HEK293 (cell line): Measurements from ENCODE around the gene RPS18.

Experiments
- CTCF ChIP-seq: fragments of 450-650 bp; formaldehyde crosslinking; IDR thresholded peaks from 2 replicates; pipeline ENCODE4 v1.5.1; 2016; ENCODE audit warnings: missing biosample characterization, missing genetic modification characterization
- HOXA7 ChIP-seq: sonication (generic); formaldehyde crosslinking; IDR thresholded peaks from 2 replicates; pipeline ENCODE4 v1.8.1; 2022; ENCODE audit warnings: missing genetic modification reagents, borderline replicate concordance
- KLF10 ChIP-seq: fragments of 450-650 bp; IDR thresholded peaks from 2 replicates; pipeline ENCODE4 v1.5.1; 2018; ENCODE audit warnings: missing biosample characterization, mild to moderate bottlenecking, missing genetic modification characterization
- MYNN ChIP-seq: fragments of 450-650 bp; formaldehyde crosslinking; IDR thresholded peaks from 2 replicates; pipeline ENCODE4 v1.5.1; 2016; ENCODE audit warnings: missing biosample characterization, missing genetic modification characterization, borderline replicate concordance
- REPIN1 ChIP-seq: fragments of 450-650 bp; formaldehyde crosslinking; IDR thresholded peaks from 2 replicates; pipeline ENCODE4 v1.5.1; 2017; ENCODE audit warnings: missing biosample characterization, missing genetic modification characterization, low read depth
- YY1 ChIP-seq: fragments of 450-650 bp; formaldehyde crosslinking; IDR thresholded peaks from 2 replicates; pipeline ENCODE4 v1.5.1; 2018; ENCODE audit warnings: missing biosample characterization, missing genetic modification characterization
- ZBTB17 ChIP-seq: fragments of 450-650 bp; formaldehyde crosslinking; IDR thresholded peaks from 2 replicates; pipeline ENCODE4 v1.5.1; 2016; ENCODE audit warnings: missing biosample characterization, missing genetic modification characterization
- ZEB2 ChIP-seq: fragments of 450-650 bp; formaldehyde crosslinking; IDR thresholded peaks from 2 replicates; pipeline ENCODE4 v1.5.1; 2016; ENCODE audit warnings: missing biosample characterization, missing genetic modification characterization
- ZNF114 ChIP-seq: fragments of 450-650 bp; formaldehyde crosslinking; IDR thresholded peaks from 2 replicates; pipeline ENCODE4 v1.5.0; 2017; ENCODE audit warnings: missing biosample characterization, missing genetic modification characterization
- ZNF513 ChIP-seq: fragments of 450-650 bp; IDR thresholded peaks from 2 replicates; pipeline ENCODE4 v1.5.1; 2018; ENCODE audit warnings: missing biosample characterization, missing genetic modification characterization
- ZNF549 ChIP-seq: fragments of 450-650 bp; IDR thresholded peaks from 2 replicates; pipeline ENCODE4 v1.5.1; 2018; ENCODE audit warnings: missing biosample characterization, missing genetic modification characterization, mild to moderate bottlenecking, inconsistent platforms, moderate library complexity
- ZNF629 ChIP-seq: fragments of 450-650 bp; formaldehyde crosslinking; IDR thresholded peaks from 2 replicates; pipeline ENCODE4 v1.5.1; 2017; ENCODE audit warnings: missing biosample characterization, missing genetic modification characterization
- ZNF639 ChIP-seq: fragments of 450-650 bp; formaldehyde crosslinking; IDR thresholded peaks from 2 replicates; pipeline ENCODE4 v1.5.1; 2016; ENCODE audit warnings: missing biosample characterization, missing genetic modification characterization
- ZNF658 ChIP-seq: fragments of 450-650 bp; formaldehyde crosslinking; IDR thresholded peaks from 2 replicates; pipeline ENCODE4; 2016; ENCODE audit warnings: missing biosample characterization, missing genetic modification characterization

- no peak for TF ChIP-seq CTCF (tag by site-specific recombination)
- TF ChIP-seq HOXA7: no peak
- no peak for TF ChIP-seq ZNF658 (tag by site-specific recombination)
- no peak for TF ChIP-seq ZNF549 (tag by site-specific recombination)
- TF ChIP-seq KLF10 (tag by site-specific recombination): no peak
- TF ChIP-seq YY1 (tag by site-specific recombination): no peak
- TF ChIP-seq ZEB2: no peak
- TF ChIP-seq ZNF629 (tag by site-specific recombination): no peak
- no peak for TF ChIP-seq ZBTB17
- no peak for TF ChIP-seq ZNF114
- no peak for TF ChIP-seq REPIN1
- no peak for TF ChIP-seq MYNN
- no peak for TF ChIP-seq ZNF513 (tag by site-specific recombination)
- no peak for TF ChIP-seq ZNF639 (tag by site-specific recombination)
These were observed 19.1 kb upstream of the RPS18 start for GRCh38 chr6:33252759-33253158.
